ENCODE data around the gene CCDC88B.
A peak's percentile ranks its signal among the peaks of the same experiment; 100 is the strongest.
"Not testable (repeated sequence)": the region's sequence is repeated elsewhere in the genome, so short reads cannot be mapped to it uniquely, and the experiment has no call there.

The CCDC88B gene

GRCh38 chr11:64305691-64306562 lies 34.1 kb upstream of the CCDC88B start:
- DNase-seq (ENCODE audit: low read depth), result peak; percentile 27

- DNase-seq (ENCODE audit: low read depth), result no peak
These were observed 33.5 kb upstream of the CCDC88B start for GRCh38 chr11:64306563-64306875.

- peak; percentile 16 for DNase-seq (ENCODE audit: low read depth)
These were observed 33.0 kb upstream of the CCDC88B start for GRCh38 chr11:64306876-64307622.

GRCh38 chr11:64307795-64308194 lies 32.2 kb upstream of the CCDC88B start:
- DNase-seq (ENCODE audit: low read depth), result not testable (repeated sequence)

- no peak for DNase-seq (ENCODE audit: low read depth)
These were observed 27.1 kb upstream of the CCDC88B start for GRCh38 chr11:64312947-64313346.

GRCh38 chr11:64313491-64314145 lies 26.4 kb upstream of the CCDC88B start:
- no peak for DNase-seq (ENCODE audit: low read depth)

- no peak for DNase-seq (ENCODE audit: low read depth)
These were observed 25.7 kb upstream of the CCDC88B start for GRCh38 chr11:64314146-64314804.

GRCh38 chr11:64314805-64315561 lies 25.0 kb upstream of the CCDC88B start:
- no peak for DNase-seq (ENCODE audit: low read depth)

- DNase-seq (ENCODE audit: low read depth), result not testable (repeated sequence)
These were observed 24.1 kb upstream of the CCDC88B start for GRCh38 chr11:64315667-64316526.

GRCh38 chr11:64316672-64317324 lies 23.2 kb upstream of the CCDC88B start:
- no peak for DNase-seq (ENCODE audit: low read depth)

- peak; percentile 93 for DNase-seq (ENCODE audit: low read depth)
These were observed 22.6 kb upstream of the CCDC88B start, which contains the start of gene TRMT112 for GRCh38 chr11:64317325-64317960. TSS of gene TRMT112 (minus strand) at chr11:64317559. CDS start at chr11:64317526, 33 bp downstream.

- peak; percentile 95 for DNase-seq (ENCODE audit: low read depth)
These were observed 21.8 kb upstream of the CCDC88B start, which contains the start of gene PRDX5 for GRCh38 chr11:64317961-64318765. TSS of gene PRDX5 (plus strand) at chr11:64318121. CDS start at chr11:64318216, 95 bp downstream.

- no peak for DNase-seq (ENCODE audit: low read depth)
These were observed 20.9 kb upstream of the CCDC88B start for GRCh38 chr11:64318766-64319761.

GRCh38 chr11:64320556-64320955 lies 19.4 kb upstream of the CCDC88B start:
- no peak for DNase-seq (ENCODE audit: low read depth)

GRCh38 chr11:64321026-64321425 lies 19.0 kb upstream of the CCDC88B start:
- no peak for DNase-seq (ENCODE audit: low read depth)

- DNase-seq (ENCODE audit: low read depth), result no peak
These were observed 18.5 kb upstream of the CCDC88B start for GRCh38 chr11:64321533-64321932.

- no peak for DNase-seq (ENCODE audit: low read depth)
These were observed 17.1 kb upstream of the CCDC88B start for GRCh38 chr11:64322925-64323260.
